Neuron (in vitro differentiated cells): ENCODE measurements around the gene IL17RD.

Experiments
- H2AFZ ChIP-seq: one replicate; pipeline ENCODE4 v1.6.1; 2013; ENCODE audit warnings: low read depth, mild to moderate bottlenecking, inconsistent platforms, low read length, moderate library complexity
- H3K27me3 ChIP-seq: one replicate; pipeline ENCODE4 v1.6.1; 2013; ENCODE audit warnings: low read length; ENCODE audit not compliant: insufficient read depth
- H3K36me3 ChIP-seq: one replicate; pipeline ENCODE4 v1.6.1; 2013; ENCODE audit warnings: low read length; ENCODE audit not compliant: insufficient read depth
- H3K4me1 ChIP-seq: one replicate; pipeline ENCODE4 v1.6.1; 2013; ENCODE audit warnings: low read length; ENCODE audit not compliant: insufficient read depth
- H3K4me3 ChIP-seq: 2 replicates; pipeline ENCODE4 v1.5.1; 2013; ENCODE audit warnings: mild to moderate bottlenecking, low read length, moderate library complexity
- H3K9me3 ChIP-seq: one replicate; pipeline ENCODE4 v1.6.1; 2013; ENCODE audit warnings: low read length

The IL17RD gene

GRCh38 chr3:57164657-57165573 is at the start of gene IL17RD:
TSS of gene IL17RD (minus strand) at chr3:57165353. CDS start at chr3:57165286, 67 bp downstream.
- Histone ChIP-seq H3K9me3 (no peaks in the 10 kb centered on the region), H3K36me3 (no peaks in the 10 kb centered on the region), H2AFZ (peak within 1 kb of the TSS; percentile 75), H3K4me1 (peaks cover 41% of the 10 kb centered on the region), H3K27me3 (peaks cover 6% of the 10 kb centered on the region), H3K4me3 (peak within 1 kb of the TSS; percentile 89)

GRCh38 chr3:57206423-57206822 is 41.3 kb upstream of the IL17RD start:
- Histone ChIP-seq H3K27me3 (no peaks in the 10 kb centered on the region), H3K9me3 (no peaks in the 10 kb centered on the region), H2AFZ (no peak overlapping the region), H3K36me3 (no peaks in the 10 kb centered on the region), H3K4me1 (no peaks in the 10 kb centered on the region), H3K4me3 (no peak overlapping the region)

GRCh38 chr3:57199895-57200297 is 34.7 kb upstream of the IL17RD start, which contains the start of gene HESX1:
TSS of gene HESX1 (minus strand) at chr3:57199978. CDS start at chr3:57199918, 60 bp downstream.
- no peaks in the 10 kb centered on the region for H3K36me3 ChIP-seq
- no peak within 1 kb of the TSS for H2AFZ ChIP-seq
- no peaks in the 10 kb centered on the region for H3K4me1 ChIP-seq
- H3K4me3 ChIP-seq = no peak within 1 kb of the TSS
- no peaks in the 10 kb centered on the region for H3K27me3 ChIP-seq
- H3K9me3 ChIP-seq = no peaks in the 10 kb centered on the region

DNA sequence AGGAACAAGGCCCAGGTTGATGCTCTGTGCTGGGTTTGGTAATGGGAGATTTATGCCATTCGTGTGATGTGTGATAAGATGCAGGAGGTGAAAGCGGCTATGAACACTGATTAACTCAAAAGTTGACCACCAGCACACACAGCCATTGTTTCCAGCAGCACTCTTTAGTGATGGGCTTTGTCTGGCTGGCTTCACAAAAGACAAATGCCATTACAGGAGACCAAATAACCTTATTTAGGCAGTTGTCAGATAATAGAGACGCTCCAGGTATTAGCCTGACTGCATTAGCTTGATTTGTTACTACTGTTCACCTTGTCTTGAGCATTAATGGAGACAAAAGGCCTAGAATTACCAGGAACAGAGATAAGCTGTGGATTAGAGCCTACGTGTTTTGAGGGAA is 29.5 kb upstream of the IL17RD start:
- Histone ChIP-seq H3K4me1 (no peaks in the 10 kb centered on the region), H3K36me3 (no peaks in the 10 kb centered on the region), H3K9me3 (no peaks in the 10 kb centered on the region), H3K4me3 (no peak overlapping the region), H2AFZ (no peak overlapping the region), H3K27me3 (no peaks in the 10 kb centered on the region)

DNA sequence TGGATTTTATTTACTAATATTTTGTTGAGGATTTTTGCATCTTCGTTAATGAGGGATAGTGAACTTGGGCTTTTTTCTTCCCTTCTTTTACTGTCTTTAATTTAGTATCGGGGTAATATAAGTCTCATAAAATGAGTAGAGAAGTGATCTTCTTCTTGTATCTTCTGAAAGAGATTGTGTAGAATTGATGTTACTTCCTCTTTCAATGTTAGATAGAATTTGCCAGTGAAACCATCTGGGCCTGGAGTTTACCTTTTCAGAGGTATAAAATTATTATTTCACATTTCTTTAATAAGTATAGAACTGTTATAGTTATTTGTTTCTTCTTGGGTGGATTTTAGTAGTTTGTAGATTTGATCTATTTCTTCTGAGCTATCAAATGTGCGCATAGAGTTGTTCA is 26.9 kb upstream of the IL17RD start:
- H3K4me3 ChIP-seq = no peak overlapping the region
- no peaks in the 10 kb centered on the region for H3K9me3 ChIP-seq
- H2AFZ ChIP-seq = no peak overlapping the region
- no peaks in the 10 kb centered on the region for H3K36me3 ChIP-seq
- no peaks in the 10 kb centered on the region for H3K27me3 ChIP-seq
- H3K4me1 ChIP-seq = no peaks in the 10 kb centered on the region

- Histone ChIP-seq H3K27me3 (no peaks in the 10 kb centered on the region), H3K36me3 (no peaks in the 10 kb centered on the region), H3K9me3 (no peaks in the 10 kb centered on the region), H3K4me3 (no peak overlapping the region), H2AFZ (no peak overlapping the region), H3K4me1 (peaks cover 2% of the 10 kb centered on the region)
Observed at GRCh38 chr3:57184526-57184925, 19.4 kb upstream of the IL17RD start.

GRCh38 chr3:57179580-57180410 is 14.6 kb upstream of the IL17RD start:
- no peaks in the 10 kb centered on the region for H3K9me3 ChIP-seq
- H3K4me3 ChIP-seq = no peak overlapping the region
- H3K4me1 ChIP-seq = peaks cover 2% of the 10 kb centered on the region
- no peak overlapping the region for H2AFZ ChIP-seq
- no peaks in the 10 kb centered on the region for H3K36me3 ChIP-seq
- no peaks in the 10 kb centered on the region for H3K27me3 ChIP-seq

DNA sequence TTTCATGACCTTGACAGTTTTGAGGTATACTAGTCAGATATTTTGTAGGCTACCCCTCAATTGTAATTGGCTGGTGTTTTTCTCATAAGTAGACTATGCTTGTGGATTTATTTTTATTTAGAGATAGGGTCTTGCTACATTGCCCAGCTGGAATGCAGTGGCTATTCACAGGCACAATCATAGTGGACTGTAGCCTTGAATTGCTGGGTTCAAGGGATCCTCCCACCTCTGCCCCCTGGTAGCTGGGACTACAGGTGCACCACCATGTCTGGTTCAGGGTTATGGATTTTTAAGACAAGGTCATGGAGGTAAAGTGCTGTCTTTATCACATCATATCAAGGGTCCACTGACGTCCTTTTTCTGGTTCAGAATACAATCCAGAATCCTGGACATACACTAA is 10.9 kb upstream of the IL17RD start:
- H3K27me3 ChIP-seq = no peaks in the 10 kb centered on the region

DNA sequence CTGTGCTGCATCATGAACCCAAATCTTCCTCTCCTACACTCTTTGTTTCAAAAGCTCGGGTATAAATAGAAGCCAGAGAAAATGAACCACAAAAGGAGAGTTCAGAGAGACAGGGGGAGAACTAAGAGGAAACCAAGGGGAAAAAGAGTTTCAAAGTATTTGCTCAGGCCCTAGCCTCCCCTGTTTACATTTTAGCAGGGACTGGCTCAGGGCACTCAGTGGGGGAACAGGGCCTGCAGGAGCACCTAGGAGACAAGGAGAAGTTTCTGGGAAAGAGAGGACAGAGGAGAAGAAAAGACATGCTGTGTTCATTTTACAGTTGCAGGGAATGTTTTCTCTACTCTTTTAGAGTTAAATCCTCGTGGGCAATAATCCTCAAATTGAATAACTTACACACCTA is 8.5 kb upstream of the IL17RD start:
- Histone ChIP-seq H3K9me3 (no peaks in the 10 kb centered on the region), H3K4me1 (no peaks in the 10 kb centered on the region), H3K4me3 (no peak overlapping the region), H3K27me3 (no peaks in the 10 kb centered on the region), H2AFZ (no peak overlapping the region), H3K36me3 (no peaks in the 10 kb centered on the region)

More for the DNA sequence above, 10.9 kb upstream of the IL17RD start:
- Histone ChIP-seq H3K36me3 (no peaks in the 10 kb centered on the region), H2AFZ (no peak overlapping the region), H3K4me3 (no peak overlapping the region), H3K9me3 (no peaks in the 10 kb centered on the region), H3K4me1 (no peaks in the 10 kb centered on the region)

- no peaks in the 10 kb centered on the region for H3K4me1 ChIP-seq
- H2AFZ ChIP-seq = no peak overlapping the region
- H3K27me3 ChIP-seq = peaks cover 6% of the 10 kb centered on the region
- no peaks in the 10 kb centered on the region for H3K36me3 ChIP-seq
- H3K9me3 ChIP-seq = no peaks in the 10 kb centered on the region
- H3K4me3 ChIP-seq = no peak overlapping the region
Observed at GRCh38 chr3:57170946-57171345, 5.8 kb upstream of the IL17RD start.

- Histone ChIP-seq H2AFZ (no peak overlapping the region), H3K4me3 (no peak overlapping the region), H3K4me1 (peaks cover 5% of the 10 kb centered on the region), H3K27me3 (peaks cover 6% of the 10 kb centered on the region), H3K36me3 (no peaks in the 10 kb centered on the region), H3K9me3 (no peaks in the 10 kb centered on the region)
Observed at GRCh38 chr3:57169872-57170623, 4.9 kb upstream of the IL17RD start.

GRCh38 chr3:57169108-57169507 is 4.0 kb upstream of the IL17RD start:
- Histone ChIP-seq H3K9me3 (no peaks in the 10 kb centered on the region), H3K4me1 (peaks cover 7% of the 10 kb centered on the region), H2AFZ (no peak overlapping the region), H3K4me3 (no peak overlapping the region), H3K36me3 (no peaks in the 10 kb centered on the region), H3K27me3 (peaks cover 6% of the 10 kb centered on the region)
